ENCODE results near the gene PRELID3B.

PRELID3B gene

GRCh38 chr20:58990651-58991445, 51.7 kb downstream of the PRELID3B start:
- no peak for DNase-seq

GRCh38 chr20:58989196-58989595, 53.4 kb downstream of the PRELID3B start:
- DNase-seq, result no peak

DNA sequence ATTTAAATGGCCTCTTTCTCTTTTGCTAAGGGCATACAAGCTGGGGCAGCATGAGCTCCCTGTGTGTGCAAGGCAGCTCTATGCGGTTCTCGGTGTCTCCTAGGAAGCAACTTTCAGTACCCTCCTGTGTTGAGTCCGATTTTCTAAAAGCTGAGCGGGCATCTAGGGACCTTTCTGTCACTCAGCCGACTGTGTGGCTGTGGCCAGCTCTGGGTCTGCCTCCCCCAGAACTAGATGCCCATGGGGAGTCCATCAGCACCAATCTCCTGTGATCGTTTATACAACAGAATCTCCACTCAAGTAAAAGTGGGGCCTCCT, 54.1 kb downstream of the PRELID3B start:
- no peak for DNase-seq

DNA sequence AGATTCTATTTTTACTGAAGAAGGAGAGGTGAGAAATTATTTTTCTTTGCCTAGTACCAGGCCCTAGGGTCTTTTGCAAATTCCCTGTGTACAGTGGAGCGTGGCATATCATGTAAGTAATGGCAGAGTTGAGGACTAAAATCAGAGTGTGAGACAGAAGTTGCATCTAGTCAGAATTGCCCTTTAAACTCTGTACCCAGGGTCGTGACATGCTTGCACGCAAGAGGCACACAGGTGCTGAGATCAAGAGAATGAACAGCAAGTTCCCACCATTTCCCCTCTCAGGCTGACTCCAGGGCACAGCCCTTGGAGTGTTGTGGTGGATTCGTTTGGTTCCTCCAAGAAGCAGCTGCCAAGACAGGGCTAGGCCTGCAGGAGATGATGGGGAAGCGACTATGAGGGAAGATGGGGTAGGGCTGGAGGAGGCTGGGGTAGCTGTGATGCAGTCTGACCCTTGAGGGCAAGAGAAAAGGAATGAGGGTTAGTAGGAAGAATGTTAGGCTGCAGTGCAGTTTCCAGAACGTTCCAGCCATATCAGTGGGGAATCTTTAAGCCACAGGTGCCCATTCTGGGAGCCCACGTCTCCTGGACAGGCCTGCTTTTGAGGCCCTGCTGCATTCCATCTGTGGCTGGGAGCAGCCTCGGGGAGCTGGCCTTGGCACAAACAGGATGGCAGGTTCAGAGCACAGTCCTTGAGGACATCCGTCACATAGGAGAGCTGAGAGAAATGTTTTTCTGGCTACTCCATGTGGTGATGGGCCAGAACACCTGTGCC, 54.6 kb downstream of the PRELID3B start:
- DNase-seq, result no peak

GRCh38 chr20:58986968-58987517, 55.5 kb downstream of the PRELID3B start:
- DNase-seq, result no peak

GRCh38 chr20:58986286-58986967, 56.2 kb downstream of the PRELID3B start:
- no peak for DNase-seq

DNA sequence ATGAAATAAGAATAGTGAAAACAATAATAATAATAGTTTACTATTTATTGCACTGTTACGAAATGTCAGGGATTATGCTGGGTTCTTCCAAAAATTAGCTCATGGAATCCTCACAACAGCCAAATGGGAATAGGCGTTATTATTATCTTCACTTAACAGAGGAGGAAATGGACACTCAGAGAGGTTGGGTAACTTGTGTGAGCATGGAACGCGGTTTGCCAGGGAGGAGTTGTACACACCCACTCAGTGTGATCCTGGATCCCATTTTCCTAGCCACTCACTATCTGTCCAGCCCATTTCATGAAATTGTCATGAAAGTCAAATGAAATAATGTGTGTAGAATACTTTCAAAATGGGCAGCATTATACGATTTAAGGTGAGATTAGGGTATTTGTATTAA, 56.9 kb downstream of the PRELID3B start:
- DNase-seq, result no peak

DNA sequence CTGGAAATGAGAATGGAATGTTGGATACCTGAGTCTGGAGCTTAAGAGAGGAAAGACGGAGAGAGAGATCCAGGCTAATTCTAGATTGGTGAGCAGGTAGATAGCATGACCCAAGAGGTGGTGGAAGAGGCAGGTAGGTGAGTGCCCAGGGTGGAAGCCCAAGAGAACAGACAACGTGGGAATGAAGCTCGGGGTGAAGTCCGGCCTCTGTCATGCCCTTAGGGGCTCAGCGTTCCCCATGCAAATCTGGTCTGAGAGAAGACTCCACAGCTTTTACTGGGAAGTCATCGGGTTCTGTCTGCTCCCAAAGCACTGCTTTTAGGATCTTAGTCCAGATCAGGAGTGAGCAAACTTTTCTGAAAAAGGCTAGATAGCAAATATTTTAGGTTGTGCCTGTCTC, 57.9 kb downstream of the PRELID3B start:
- DNase-seq, result no peak

Measured in NCI-H345 (cell line).